Duodenal mucosa (tissue), 2 donors: Measurements from ENCODE around the gene FUNDC2.

Experiments
- H3K27ac ChIP-seq: one replicate; pipeline ENCODE4 v1.7.0; 2013; ENCODE audit warnings: low read depth, low read length
- H3K27me3 ChIP-seq, 2 donors: one replicate each; pipeline ENCODE4 v1.7.0; 2013; ENCODE audit warnings: low read length in 2 of 2, control low read depth in 1 of 2; ENCODE audit not compliant: insufficient read depth in 2 of 2, control insufficient read depth in 1 of 2
- H3K36me3 ChIP-seq, 2 donors: one replicate each; pipeline ENCODE4 v1.7.0; 2013; ENCODE audit warnings: low read length in 2 of 2, control low read depth in 1 of 2; ENCODE audit not compliant: insufficient read depth in 2 of 2, control insufficient read depth in 1 of 2
- H3K4me1 ChIP-seq, 2 donors: one replicate each; pipeline ENCODE4 v1.7.0; 2013; ENCODE audit warnings: low read length in 2 of 2, control low read depth in 1 of 2; ENCODE audit not compliant: insufficient read depth in 2 of 2, control insufficient read depth in 1 of 2
- H3K4me3 ChIP-seq, 2 donors: one replicate each; pipeline ENCODE4 v1.7.0; 2013; ENCODE audit warnings: low read length in 2 of 2, low read depth in 1 of 2
- H3K9ac ChIP-seq, 2 donors: one replicate each; pipeline ENCODE4 v1.7.0; 2013; ENCODE audit warnings: low read length in 2 of 2, low read depth in 1 of 2
- H3K9me3 ChIP-seq, 2 donors: one replicate each; pipeline ENCODE4 v1.7.0; 2013; ENCODE audit warnings: low read length in 2 of 2, control low read depth in 1 of 2; ENCODE audit not compliant: control insufficient read depth in 1 of 2

Gene FUNDC2

GRCh38 chrX:155023907-155024833, 2.5 kb upstream of the FUNDC2 start:
- no peak overlapping the region for H3K9ac ChIP-seq
- no peaks in the 10 kb centered on the region for H3K9me3 ChIP-seq
- H3K27me3 ChIP-seq = no peaks in the 10 kb centered on the region
- H3K36me3 ChIP-seq = no peaks in the 10 kb centered on the region
- no peak overlapping the region for H3K27ac ChIP-seq
- H3K4me1 ChIP-seq = peaks cover 3 to 13% of the 10 kb centered on the region in 2 donors
- no peak overlapping the region for H3K4me3 ChIP-seq

GRCh38 chrX:155026420-155026726, 271 bp upstream of the FUNDC2 start:
- H3K27ac ChIP-seq = peak overlapping the region; percentile 73
- H3K9me3 ChIP-seq = no peaks in the 10 kb centered on the region
- H3K9ac ChIP-seq = peak overlapping the region in 1 of 2 donors; percentile 47
- peak overlapping the region; percentile 50 to 58 for H3K4me3 ChIP-seq
- no peaks in the 10 kb centered on the region for H3K36me3 ChIP-seq
- peaks cover 3 to 13% of the 10 kb centered on the region in 2 donors for H3K4me1 ChIP-seq
- H3K27me3 ChIP-seq = no peaks in the 10 kb centered on the region

- Histone ChIP-seq H3K9ac (peak overlapping the region; percentile 90 to 96), H3K27ac (peak overlapping the region; percentile 93), H3K36me3 (no peaks in the 10 kb centered on the region), H3K9me3 (no peaks in the 10 kb centered on the region), H3K4me3 (peak overlapping the region; percentile 81 to 87), H3K27me3 (no peaks in the 10 kb centered on the region), H3K4me1 (peaks cover 3 to 13% of the 10 kb centered on the region in 2 donors)
Measured at GRCh38 chrX:155027509-155028066, 944 bp downstream of the FUNDC2 start.

- Histone ChIP-seq H3K4me1 (peaks cover 3 to 13% of the 10 kb centered on the region in 2 donors), H3K9ac (peak overlapping the region; percentile 90 to 96), H3K9me3 (no peaks in the 10 kb centered on the region), H3K4me3 (peak overlapping the region; percentile 81 to 87), H3K27ac (no peak overlapping the region), H3K27me3 (no peaks in the 10 kb centered on the region), H3K36me3 (no peaks in the 10 kb centered on the region)
Measured at GRCh38 chrX:155028129-155028528, 1.5 kb downstream of the FUNDC2 start.

- H3K4me3 ChIP-seq = no peak overlapping the region
- H3K9me3 ChIP-seq = no peaks in the 10 kb centered on the region
- H3K36me3 ChIP-seq = peaks cover 0 to 3% of the 10 kb centered on the region in 2 donors
- no peaks in the 10 kb centered on the region for H3K27me3 ChIP-seq
- H3K4me1 ChIP-seq = peaks cover 3 to 13% of the 10 kb centered on the region in 2 donors
- no peak overlapping the region for H3K9ac ChIP-seq
- H3K27ac ChIP-seq = no peak overlapping the region
Measured at GRCh38 chrX:155028877-155029291, 2.2 kb downstream of the FUNDC2 start.

GRCh38 chrX:155031657-155032056, 5.0 kb downstream of the FUNDC2 start:
- Histone ChIP-seq H3K27ac (no peak overlapping the region), H3K27me3 (no peaks in the 10 kb centered on the region), H3K9me3 (no peaks in the 10 kb centered on the region), H3K4me3 (no peak overlapping the region), H3K4me1 (peaks cover 3 to 13% of the 10 kb centered on the region in 2 donors), H3K9ac (no peak overlapping the region), H3K36me3 (peaks cover 3 to 5% of the 10 kb centered on the region in 2 donors)

- peaks cover 3 to 5% of the 10 kb centered on the region in 2 donors for H3K36me3 ChIP-seq
- no peaks in the 10 kb centered on the region for H3K9me3 ChIP-seq
- H3K27me3 ChIP-seq = no peaks in the 10 kb centered on the region
- H3K4me1 ChIP-seq = no peaks in the 10 kb centered on the region
- no peak overlapping the region for H3K27ac ChIP-seq
- no peak overlapping the region for H3K4me3 ChIP-seq
- H3K9ac ChIP-seq = no peak overlapping the region
Measured at GRCh38 chrX:155035688-155036087, 9.0 kb downstream of the FUNDC2 start.

GRCh38 chrX:155046129-155046810, 19.6 kb downstream of the FUNDC2 start:
- no peak overlapping the region for H3K9ac ChIP-seq
- no peaks in the 10 kb centered on the region for H3K27me3 ChIP-seq
- no peaks in the 10 kb centered on the region for H3K4me1 ChIP-seq

GRCh38 chrX:155046811-155047528, 20.3 kb downstream of the FUNDC2 start:
- Histone ChIP-seq H3K9ac (no peak overlapping the region), H3K4me3 (no peak overlapping the region), H3K27ac (no peak overlapping the region), H3K27me3 (no peaks in the 10 kb centered on the region), H3K36me3 (peaks cover 2 to 12% of the 10 kb centered on the region in 2 donors), H3K9me3 (no peaks in the 10 kb centered on the region), H3K4me1 (no peaks in the 10 kb centered on the region)

More at GRCh38 chrX:155046129-155046810, 19.6 kb downstream of the FUNDC2 start:
- H3K36me3 ChIP-seq = peaks cover 0 to 5% of the 10 kb centered on the region in 2 donors
- no peak overlapping the region for H3K4me3 ChIP-seq
- H3K27ac ChIP-seq = no peak overlapping the region
- no peaks in the 10 kb centered on the region for H3K9me3 ChIP-seq
